ENCODE data around the gene MORN5. TPM values are rescaled to one million over a fixed set of nuclear protein-coding genes. Genes with fewer than 3 reads are reported as not detected.

The MORN5 gene
- total RNA-seq, 2 donors from 2014 or later, result 0.81 TPM; not detected in 1

DNA sequence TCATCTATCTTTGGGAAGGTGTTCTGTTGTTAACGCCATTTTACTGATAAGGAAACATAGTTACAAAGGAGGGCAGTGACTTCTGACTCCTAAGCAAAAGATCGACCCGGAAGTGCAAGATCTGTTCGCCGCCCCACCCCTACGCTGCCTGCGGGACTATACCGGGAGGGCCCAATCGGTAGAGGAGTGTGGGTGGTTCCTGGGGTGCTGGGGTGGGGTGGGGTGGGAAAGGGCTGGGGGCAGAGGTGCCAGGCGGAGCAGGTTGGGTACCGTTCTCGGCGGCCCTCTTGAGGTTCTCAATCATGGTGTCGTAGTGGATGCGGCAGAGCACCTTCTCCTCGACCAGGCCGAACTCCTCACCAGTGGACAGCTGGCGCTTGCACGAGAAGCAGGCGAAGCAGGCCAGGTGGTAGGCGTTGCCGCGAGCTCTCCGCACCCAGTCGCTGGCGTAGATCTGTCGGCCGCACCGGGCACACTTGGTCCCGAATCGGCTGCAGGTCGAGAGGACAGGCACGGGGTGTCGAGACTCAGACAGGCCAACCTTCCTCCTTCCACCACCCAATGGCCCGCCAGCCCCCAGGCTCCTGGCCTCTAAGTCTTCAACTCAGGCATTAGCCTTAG lies 57.2 kb downstream of the MORN5 start:
- peaks cover 25% of the 10 kb centered on the region for H3K4me1 Mint-ChIP-seq
- H3K4me3 Mint-ChIP-seq, result no peak overlapping the region
- Histone ChIP-seq H3K9ac (ENCODE audit: extremely low read depth, low read length, poor library complexity, severe bottlenecking) (no peak overlapping the region), H3K9me3 (ENCODE audit: control insufficient read depth, low read length) (no peaks in the 10 kb centered on the region), H3K27me3 (ENCODE audit: control insufficient read depth, insufficient read depth, low read length, poor library complexity, severe bottlenecking) (peaks cover 99% of the 10 kb centered on the region), H3K4me1 (ENCODE audit: control insufficient read depth, insufficient read depth, low read length) (peaks cover 10% of the 10 kb centered on the region), H3K4me3 (ENCODE audit: low read length) (no peak overlapping the region), H3K27ac (ENCODE audit: low read depth, low read length) (no peak overlapping the region), H3K36me3 (ENCODE audit: control insufficient read depth, insufficient read depth, low read length) (no peaks in the 10 kb centered on the region)
- H3K9me3 Mint-ChIP-seq, result no peaks in the 10 kb centered on the region
- 84 to 86% methylated on average over 1 to 35 of the region's 35 CpGs for WGBS, 2 experiments (ENCODE audit: insufficient coverage in 1 of 2, insufficient read length in 1 of 2)
- no peaks in the 10 kb centered on the region for H3K36me3 Mint-ChIP-seq (ENCODE audit: low read depth)
- peak; percentile 48 for DNase-seq
- no peak for TF ChIP-seq CTCF (conservative IDR thresholded peaks at IDR 0.05)
- no peak overlapping the region for H3K27ac Mint-ChIP-seq
- peaks cover 99% of the 10 kb centered on the region for H3K27me3 Mint-ChIP-seq (ENCODE audit: insufficient read depth)

DNA sequence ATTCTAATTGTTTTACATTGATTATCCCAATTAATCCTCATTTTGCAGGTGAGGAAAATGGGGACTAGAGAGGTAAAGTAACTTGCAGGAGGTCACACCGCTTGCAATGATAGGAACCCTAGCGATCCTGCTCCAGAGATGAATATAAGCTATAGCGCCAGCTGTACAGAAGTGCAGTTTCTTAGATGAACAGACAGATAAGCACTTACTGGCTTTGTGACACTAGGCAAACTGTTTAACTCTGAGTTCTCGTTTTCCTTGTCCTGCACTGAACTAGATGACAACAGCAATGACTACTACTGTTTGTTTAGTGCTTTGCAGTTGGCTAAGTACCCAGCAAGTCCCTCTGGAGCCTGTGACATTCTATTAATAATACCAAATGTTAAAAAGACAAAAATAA lies 57.9 kb downstream of the MORN5 start:
- DNase-seq, result peak; percentile 17
- no peak overlapping the region for H3K4me3 ChIP-seq (ENCODE audit: low read length)
- H3K9ac ChIP-seq (ENCODE audit: extremely low read depth, low read length, poor library complexity, severe bottlenecking), result no peak overlapping the region
- Mint-ChIP-seq H3K4me1 (peaks cover 25% of the 10 kb centered on the region), H3K9me3 (no peaks in the 10 kb centered on the region), H3K27me3 (ENCODE audit: insufficient read depth) (peaks cover 99% of the 10 kb centered on the region), H3K27ac (no peak overlapping the region), H3K36me3 (ENCODE audit: low read depth) (no peaks in the 10 kb centered on the region), H3K4me3 (no peak overlapping the region)
- no peaks in the 10 kb centered on the region for H3K9me3 ChIP-seq (ENCODE audit: control insufficient read depth, low read length)
- H3K27me3 ChIP-seq (ENCODE audit: control insufficient read depth, insufficient read depth, low read length, poor library complexity, severe bottlenecking), result peaks cover 99% of the 10 kb centered on the region
- 86 to 91% methylated on average over 4 of the region's 4 CpGs for WGBS, 2 experiments (ENCODE audit: insufficient coverage in 1 of 2, insufficient read length in 1 of 2)
- H3K4me1 ChIP-seq (ENCODE audit: control insufficient read depth, insufficient read depth, low read length), result peaks cover 10% of the 10 kb centered on the region
- no peak overlapping the region for H3K27ac ChIP-seq (ENCODE audit: low read depth, low read length)
- no peak for TF ChIP-seq CTCF (conservative IDR thresholded peaks at IDR 0.05)
- H3K36me3 ChIP-seq (ENCODE audit: control insufficient read depth, insufficient read depth, low read length), result no peaks in the 10 kb centered on the region

- H3K4me3 Mint-ChIP-seq, result peak overlapping the region; percentile 51
- H3K4me1 ChIP-seq (ENCODE audit: control insufficient read depth, insufficient read depth, low read length), result peaks cover 10% of the 10 kb centered on the region
- no peaks in the 10 kb centered on the region for H3K9me3 Mint-ChIP-seq
- peaks cover 99% of the 10 kb centered on the region for H3K27me3 Mint-ChIP-seq (ENCODE audit: insufficient read depth)
- no peaks in the 10 kb centered on the region for H3K9me3 ChIP-seq (ENCODE audit: control insufficient read depth, low read length)
- no peak overlapping the region for H3K9ac ChIP-seq (ENCODE audit: extremely low read depth, low read length, poor library complexity, severe bottlenecking)
- H3K4me3 ChIP-seq (ENCODE audit: low read length), result peak overlapping the region; percentile 75
- no peak overlapping the region for H3K27ac ChIP-seq (ENCODE audit: low read depth, low read length)
- no peak overlapping the region for H3K27ac Mint-ChIP-seq
- H3K36me3 Mint-ChIP-seq (ENCODE audit: low read depth), result no peaks in the 10 kb centered on the region
- peak; percentile 36 for DNase-seq
- 48 to 53% methylated on average over 7 to 11 of the region's 11 CpGs for WGBS, 2 experiments (ENCODE audit: insufficient coverage in 1 of 2, insufficient read length in 1 of 2)
- no peak for TF ChIP-seq CTCF (conservative IDR thresholded peaks at IDR 0.05)
- peaks cover 99% of the 10 kb centered on the region for H3K27me3 ChIP-seq (ENCODE audit: control insufficient read depth, insufficient read depth, low read length, poor library complexity, severe bottlenecking)
- no peaks in the 10 kb centered on the region for H3K36me3 ChIP-seq (ENCODE audit: control insufficient read depth, insufficient read depth, low read length)
- peaks cover 28% of the 10 kb centered on the region for H3K4me1 Mint-ChIP-seq
These were observed 58.6 kb downstream of the MORN5 start for GRCh38 chr9:122218071-122218934.

Data from endodermal cell (in vitro differentiated cells).